Suprapubic skin (tissue), 3 donors: ENCODE data around the gene GRB10.

ENCODE experiments used
- POLR2A ChIP-seq, 2 donors: fragments of 450-650 bp; IDR thresholded peaks; one replicate each; pipeline ENCODE4 v1.6.1; 2017; ENCODE audit warnings: antibody characterized with exemption in 2 of 2, mild to moderate bottlenecking in 2 of 2, moderate library complexity in 2 of 2
- TF ChIP-seq, protein P1 (sequence below), 2 donors: fragments of 200-600 bp in 1 of 2; fragments of 450-650 bp in 1 of 2; sonication (generic) in 1 of 2; IDR thresholded peaks; one replicate each; pipeline ENCODE4 v1.5.1; 2016 to 2019; ENCODE audit warnings: antibody characterized with exemption in 2 of 2, mild to moderate bottlenecking in 1 of 2, moderate library complexity in 1 of 2

GRCh38 chr7:50544992-50545391, 237.7 kb downstream of the GRB10 start:
- TF ChIP-seq, protein P1, sequence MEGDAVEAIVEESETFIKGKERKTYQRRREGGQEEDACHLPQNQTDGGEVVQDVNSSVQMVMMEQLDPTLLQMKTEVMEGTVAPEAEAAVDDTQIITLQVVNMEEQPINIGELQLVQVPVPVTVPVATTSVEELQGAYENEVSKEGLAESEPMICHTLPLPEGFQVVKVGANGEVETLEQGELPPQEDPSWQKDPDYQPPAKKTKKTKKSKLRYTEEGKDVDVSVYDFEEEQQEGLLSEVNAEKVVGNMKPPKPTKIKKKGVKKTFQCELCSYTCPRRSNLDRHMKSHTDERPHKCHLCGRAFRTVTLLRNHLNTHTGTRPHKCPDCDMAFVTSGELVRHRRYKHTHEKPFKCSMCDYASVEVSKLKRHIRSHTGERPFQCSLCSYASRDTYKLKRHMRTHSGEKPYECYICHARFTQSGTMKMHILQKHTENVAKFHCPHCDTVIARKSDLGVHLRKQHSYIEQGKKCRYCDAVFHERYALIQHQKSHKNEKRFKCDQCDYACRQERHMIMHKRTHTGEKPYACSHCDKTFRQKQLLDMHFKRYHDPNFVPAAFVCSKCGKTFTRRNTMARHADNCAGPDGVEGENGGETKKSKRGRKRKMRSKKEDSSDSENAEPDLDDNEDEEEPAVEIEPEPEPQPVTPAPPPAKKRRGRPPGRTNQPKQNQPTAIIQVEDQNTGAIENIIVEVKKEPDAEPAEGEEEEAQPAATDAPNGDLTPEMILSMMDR (IDR thresholded peaks at IDR 0.05) = no peak
- no peak for TF ChIP-seq POLR2A (IDR thresholded peaks at IDR 0.05)
